Neural cell (in vitro differentiated cells): ENCODE measurements around the gene PLSCR3. TPM values are rescaled to one million over a fixed set of nuclear protein-coding genes. Genes with fewer than 3 reads are reported as not detected.

Source experiments
- H2AFZ ChIP-seq: fragments of 200-600, 300-800 bp; sonication (generic), shearing (Covaris generic); 2 replicates; pipeline ENCODE4 v1.6.0; 2014; ENCODE audit warnings: low read depth, mild to moderate bottlenecking, antibody characterized with exemption, low read length, moderate library complexity
- H3F3A ChIP-seq: fragments of 200-600 bp; shearing (Covaris generic); 2 replicates; pipeline ENCODE4 v1.6.1; 2016; ENCODE audit warnings: mild to moderate bottlenecking, moderate library complexity, mixed read lengths, antibody characterized with exemption, low read length; ENCODE audit not compliant: insufficient read depth, poor library complexity, severe bottlenecking
- H3K27ac ChIP-seq: fragments of 200-600, 300-800 bp; sonication (generic), shearing (Covaris generic); 2 replicates; pipeline ENCODE4 v1.5.1; 2014; ENCODE audit warnings: mild to moderate bottlenecking, low read length, moderate library complexity
- H3K27me3 ChIP-seq: fragments of 300-800, 200-600 bp; sonication (generic), shearing (Covaris generic); 2 replicates; pipeline ENCODE4 v1.6.0; 2014; ENCODE audit warnings: mild to moderate bottlenecking, low read depth, low read length, moderate library complexity; ENCODE audit not compliant: insufficient read depth
- H3K36me3 ChIP-seq: fragments of 300-800, 200-600 bp; sonication (generic), shearing (Covaris generic); 2 replicates; pipeline ENCODE4 v1.5.1; 2014; ENCODE audit warnings: mild to moderate bottlenecking, antibody characterized with exemption, low read length, moderate library complexity; ENCODE audit not compliant: insufficient read depth
- H3K4me2 ChIP-seq: fragments of 300-800, 200-600 bp; sonication (generic), shearing (Covaris generic); 2 replicates; pipeline ENCODE4 v1.6.0; 2014; ENCODE audit warnings: mild to moderate bottlenecking, low read length
- H3K4me3 ChIP-seq: fragments of 300-800, 200-600 bp; sonication (generic), shearing (Covaris generic); 2 replicates; pipeline ENCODE4 v1.5.1; 2014; ENCODE audit warnings: mild to moderate bottlenecking, low read length, moderate library complexity
- H3K79me2 ChIP-seq: fragments of 200-600 bp; shearing (Covaris generic); replicated peaks from 2 replicates; pipeline ENCODE4 v1.6.0; 2014; ENCODE audit warnings: mild to moderate bottlenecking, low read length, moderate library complexity; ENCODE audit not compliant: insufficient read depth
- H3K9ac ChIP-seq: fragments of 300-800, 200-600 bp; sonication (generic), shearing (Covaris generic); 2 replicates; pipeline ENCODE4 v1.6.1; 2016; ENCODE audit warnings: mild to moderate bottlenecking, low read length, mixed read lengths
- H3K9me2 ChIP-seq: fragments of 200-600 bp; shearing (Covaris generic); 2 replicates; pipeline ENCODE4 v1.6.1; 2016; ENCODE audit warnings: mild to moderate bottlenecking, low read length, mixed read lengths; ENCODE audit not compliant: insufficient read depth
- H3K9me3 ChIP-seq: fragments of 200-600, 300-800 bp; sonication (generic), shearing (Covaris generic); 2 replicates; pipeline ENCODE4 v1.6.1; 2016; ENCODE audit warnings: mild to moderate bottlenecking, mixed run types, low read length, moderate library complexity, mixed read lengths
- H4K20me1 ChIP-seq: fragments of 200-600 bp; shearing (Covaris generic); 2 replicates; pipeline ENCODE4 v1.6.1; 2016; ENCODE audit warnings: mild to moderate bottlenecking, mixed run types; ENCODE audit not compliant: insufficient read depth
- EP300 ChIP-seq: fragments of 450-650 bp; conservative IDR thresholded peaks from 2 replicates; pipeline ENCODE4 v1.6.1; 2014; ENCODE audit warnings: antibody characterized with exemption, mild to moderate bottlenecking, moderate library complexity; ENCODE audit not compliant: poor library complexity, severe bottlenecking
- EZH2 ChIP-seq: fragments of 200-600, 300-800 bp; shearing (Covaris generic), sonication (generic); IDR thresholded peaks from 2 replicates; pipeline ENCODE4 v1.6.1; 2014; ENCODE audit warnings: antibody characterized with exemption, low read length, borderline replicate concordance, mild to moderate bottlenecking; ENCODE audit not compliant: insufficient read depth, poor library complexity, severe bottlenecking
- MXI1 ChIP-seq: fragments of 450-650 bp; conservative IDR thresholded peaks from 2 replicates; pipeline ENCODE4 v1.6.1; 2014; ENCODE audit warnings: antibody characterized with exemption, mild to moderate bottlenecking; ENCODE audit not compliant: poor library complexity, severe bottlenecking
- POLR2AphosphoS5 ChIP-seq: IDR thresholded peaks from 2 replicates; pipeline ENCODE4 v1.6.1; 2012
- RAD21 ChIP-seq: fragments of 450-650 bp; conservative IDR thresholded peaks from 2 replicates; pipeline ENCODE4 v1.6.1; 2014; ENCODE audit warnings: antibody characterized with exemption, mild to moderate bottlenecking, moderate library complexity
- SMC3 ChIP-seq: fragments of 450-650 bp; conservative IDR thresholded peaks from 2 replicates; pipeline ENCODE4 v1.6.1; 2014; ENCODE audit warnings: antibody characterized with exemption, mild to moderate bottlenecking, moderate library complexity; ENCODE audit not compliant: poor library complexity
- TAF1 ChIP-seq: IDR thresholded peaks from 2 replicates; pipeline ENCODE4 v1.6.1; 2012; ENCODE audit warnings: low read depth
- polyA plus RNA-seq: library from polyadenylated mRNA; depleted of rRNA; stranded (reverse); fragments of >200 nt; gene quantifications from 2 replicates; pipeline ENCODE4 v1.2.3, GENCODE V29; 2014
- TF ChIP-seq, protein P1 (sequence below): fragments of 450-650 bp; IDR thresholded peaks from 2 replicates; pipeline ENCODE4 v1.5.1; 2014; ENCODE audit warnings: antibody characterized with exemption, mild to moderate bottlenecking, moderate library complexity; ENCODE audit not compliant: poor library complexity, severe bottlenecking
- TF ChIP-seq, protein P2 (sequence below): IDR thresholded peaks from 2 replicates; pipeline ENCODE4 v1.6.1; 2012; ENCODE audit warnings: borderline replicate concordance

PLSCR3 gene
- polyA plus RNA-seq, 1 donor from 2014 or later: 15.9 TPM

DNA sequence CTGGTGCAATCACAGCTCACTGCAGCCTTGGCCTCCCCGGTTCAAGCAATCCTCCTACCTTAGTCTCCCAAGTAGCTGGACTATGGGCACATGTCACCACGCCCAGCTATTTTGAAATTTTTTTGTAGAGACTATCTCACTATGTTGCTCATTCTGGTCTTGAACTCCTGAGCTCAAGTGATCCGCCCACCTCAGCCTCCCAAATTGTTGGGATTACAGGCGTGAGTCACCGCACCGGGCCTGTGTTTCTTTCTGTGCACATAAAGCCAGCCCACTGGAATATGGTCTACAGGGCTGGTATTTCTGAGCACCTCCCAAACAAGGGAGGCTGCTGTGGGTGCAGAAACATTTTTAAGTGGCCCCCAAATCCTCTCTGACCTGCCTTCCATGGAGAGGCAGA lies 31.0 kb downstream of the PLSCR3 start:
- Histone ChIP-seq H3K27ac (no peak overlapping the region), H3K9ac (no peak overlapping the region), H2AFZ (no peak overlapping the region), H3K36me3 (no peaks in the 10 kb centered on the region), H3K4me3 (no peak overlapping the region), H3K4me2 (no peak overlapping the region), H3F3A (no peaks in the 10 kb centered on the region), H4K20me1 (no peaks in the 10 kb centered on the region), H3K9me2 (no peaks in the 10 kb centered on the region), H3K27me3 (no peaks in the 10 kb centered on the region), H3K79me2 (no peaks in the 10 kb centered on the region), H3K9me3 (no peaks in the 10 kb centered on the region)
- TF ChIP-seq TAF1: no peak
- TF ChIP-seq EP300: no peak
- TF ChIP-seq, protein P1, sequence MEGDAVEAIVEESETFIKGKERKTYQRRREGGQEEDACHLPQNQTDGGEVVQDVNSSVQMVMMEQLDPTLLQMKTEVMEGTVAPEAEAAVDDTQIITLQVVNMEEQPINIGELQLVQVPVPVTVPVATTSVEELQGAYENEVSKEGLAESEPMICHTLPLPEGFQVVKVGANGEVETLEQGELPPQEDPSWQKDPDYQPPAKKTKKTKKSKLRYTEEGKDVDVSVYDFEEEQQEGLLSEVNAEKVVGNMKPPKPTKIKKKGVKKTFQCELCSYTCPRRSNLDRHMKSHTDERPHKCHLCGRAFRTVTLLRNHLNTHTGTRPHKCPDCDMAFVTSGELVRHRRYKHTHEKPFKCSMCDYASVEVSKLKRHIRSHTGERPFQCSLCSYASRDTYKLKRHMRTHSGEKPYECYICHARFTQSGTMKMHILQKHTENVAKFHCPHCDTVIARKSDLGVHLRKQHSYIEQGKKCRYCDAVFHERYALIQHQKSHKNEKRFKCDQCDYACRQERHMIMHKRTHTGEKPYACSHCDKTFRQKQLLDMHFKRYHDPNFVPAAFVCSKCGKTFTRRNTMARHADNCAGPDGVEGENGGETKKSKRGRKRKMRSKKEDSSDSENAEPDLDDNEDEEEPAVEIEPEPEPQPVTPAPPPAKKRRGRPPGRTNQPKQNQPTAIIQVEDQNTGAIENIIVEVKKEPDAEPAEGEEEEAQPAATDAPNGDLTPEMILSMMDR: no peak
- TF ChIP-seq SMC3: no peak
- no peak for TF ChIP-seq MXI1
- TF ChIP-seq POLR2AphosphoS5: no peak
- TF ChIP-seq EZH2: no peak
- TF ChIP-seq, protein P2, sequence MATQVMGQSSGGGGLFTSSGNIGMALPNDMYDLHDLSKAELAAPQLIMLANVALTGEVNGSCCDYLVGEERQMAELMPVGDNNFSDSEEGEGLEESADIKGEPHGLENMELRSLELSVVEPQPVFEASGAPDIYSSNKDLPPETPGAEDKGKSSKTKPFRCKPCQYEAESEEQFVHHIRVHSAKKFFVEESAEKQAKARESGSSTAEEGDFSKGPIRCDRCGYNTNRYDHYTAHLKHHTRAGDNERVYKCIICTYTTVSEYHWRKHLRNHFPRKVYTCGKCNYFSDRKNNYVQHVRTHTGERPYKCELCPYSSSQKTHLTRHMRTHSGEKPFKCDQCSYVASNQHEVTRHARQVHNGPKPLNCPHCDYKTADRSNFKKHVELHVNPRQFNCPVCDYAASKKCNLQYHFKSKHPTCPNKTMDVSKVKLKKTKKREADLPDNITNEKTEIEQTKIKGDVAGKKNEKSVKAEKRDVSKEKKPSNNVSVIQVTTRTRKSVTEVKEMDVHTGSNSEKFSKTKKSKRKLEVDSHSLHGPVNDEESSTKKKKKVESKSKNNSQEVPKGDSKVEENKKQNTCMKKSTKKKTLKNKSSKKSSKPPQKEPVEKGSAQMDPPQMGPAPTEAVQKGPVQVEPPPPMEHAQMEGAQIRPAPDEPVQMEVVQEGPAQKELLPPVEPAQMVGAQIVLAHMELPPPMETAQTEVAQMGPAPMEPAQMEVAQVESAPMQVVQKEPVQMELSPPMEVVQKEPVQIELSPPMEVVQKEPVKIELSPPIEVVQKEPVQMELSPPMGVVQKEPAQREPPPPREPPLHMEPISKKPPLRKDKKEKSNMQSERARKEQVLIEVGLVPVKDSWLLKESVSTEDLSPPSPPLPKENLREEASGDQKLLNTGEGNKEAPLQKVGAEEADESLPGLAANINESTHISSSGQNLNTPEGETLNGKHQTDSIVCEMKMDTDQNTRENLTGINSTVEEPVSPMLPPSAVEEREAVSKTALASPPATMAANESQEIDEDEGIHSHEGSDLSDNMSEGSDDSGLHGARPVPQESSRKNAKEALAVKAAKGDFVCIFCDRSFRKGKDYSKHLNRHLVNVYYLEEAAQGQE: no peak
- TF ChIP-seq RAD21: no peak

GRCh38 chr17:7361906-7362305 lies 32.4 kb downstream of the PLSCR3 start:
- H3F3A ChIP-seq: no peaks in the 10 kb centered on the region
- H3K27ac ChIP-seq: no peak overlapping the region
- no peaks in the 10 kb centered on the region for H3K36me3 ChIP-seq
- no peak overlapping the region for H2AFZ ChIP-seq
- H3K9me2 ChIP-seq: no peaks in the 10 kb centered on the region
- H3K9ac ChIP-seq: no peak overlapping the region
- H3K27me3 ChIP-seq: no peaks in the 10 kb centered on the region
- TF ChIP-seq EP300 (no peak), EZH2 (no peak), MXI1 (no peak), SMC3 (no peak), POLR2AphosphoS5 (no peak), TAF1 (no peak), RAD21 (no peak)
- TF ChIP-seq, protein P2: no peak
- TF ChIP-seq, protein P1: no peak
- H3K9me3 ChIP-seq: no peaks in the 10 kb centered on the region
- H4K20me1 ChIP-seq: no peaks in the 10 kb centered on the region
- H3K79me2 ChIP-seq: no peaks in the 10 kb centered on the region
- H3K4me3 ChIP-seq: no peak overlapping the region
- H3K4me2 ChIP-seq: no peak overlapping the region
